BJ (cell line): Measurements from ENCODE around the gene SLC41A1. TPM values are rescaled to one million over a fixed set of nuclear protein-coding genes. Genes with fewer than 3 reads are reported as not detected.

Experiments used
- CTCF ChIA-PET: fragments of 350-600 bp; formaldehyde crosslinking; extraction: SDS; loops from one replicate; lab custom pipeline; 2021; ENCODE audit warnings: antibody characterized with exemption, inconsistent platforms; lab: Yijun Ruan, JAX
- POLR2A ChIA-PET: fragments of 300-600 bp; sonication (Branson Sonifier 250); formaldehyde crosslinking; extraction: SDS; loops from one replicate; lab custom pipeline; 2021; ENCODE audit warnings: antibody characterized with exemption; lab: Charles Lee
- DNase-seq: peaks from one replicate; pipeline ENCODE4 v3.0.0-alpha.2; 2011; ENCODE audit warnings: low read depth
- H3K27me3 ChIP-seq: 2 replicates; pipeline ENCODE4 v1.6.0; 2011; ENCODE audit warnings: low read length; ENCODE audit not compliant: control insufficient read depth, insufficient read depth
- H3K36me3 ChIP-seq: 2 replicates; pipeline ENCODE4 v1.5.1; 2011; ENCODE audit warnings: low read length; ENCODE audit not compliant: control insufficient read depth, insufficient read depth
- H3K4me3 ChIP-seq: 2 replicates; pipeline ENCODE4 v1.5.1; 2011; ENCODE audit warnings: low read depth, mild to moderate bottlenecking, control low read depth, low read length
- CTCF ChIP-seq: IDR thresholded peaks from 2 replicates; pipeline ENCODE4 v1.5.1; 2011; ENCODE audit warnings: low read depth, mild to moderate bottlenecking, control low read depth, inconsistent platforms, low read length, moderate library complexity; ENCODE audit not compliant: insufficient read depth
- polyA plus RNA-seq: library from polyadenylated mRNA; depleted of rRNA; stranded (reverse); fragments of >200 nt; gene quantifications from 2 replicates; pipeline ENCODE4 v1.2.3, GENCODE V29; 2011

Gene SLC41A1
- polyA plus RNA-seq, 1 experiment: 29.4 TPM

GRCh38 chr1:205840146-205840923 lies 27.3 kb upstream of the SLC41A1 start:
- no peak for TF ChIP-seq CTCF
- no peaks in the 10 kb centered on the region for H3K36me3 ChIP-seq
- no peak overlapping the region for H3K4me3 ChIP-seq
- CTCF ChIA-PET: interaction anchor here (2.6 kb wide), 1 partner anchor 78 kb away, joined by 7 read pairs; no protein-coding TSS in a partner anchor
- DNase-seq: no peak
- POLR2A ChIA-PET: no interaction called here
- no peaks in the 10 kb centered on the region for H3K27me3 ChIP-seq

GRCh38 chr1:205837382-205837970 lies 24.5 kb upstream of the SLC41A1 start:
- no peak for TF ChIP-seq CTCF
- no peak overlapping the region for H3K4me3 ChIP-seq
- CTCF ChIA-PET: no interaction called here

DNA sequence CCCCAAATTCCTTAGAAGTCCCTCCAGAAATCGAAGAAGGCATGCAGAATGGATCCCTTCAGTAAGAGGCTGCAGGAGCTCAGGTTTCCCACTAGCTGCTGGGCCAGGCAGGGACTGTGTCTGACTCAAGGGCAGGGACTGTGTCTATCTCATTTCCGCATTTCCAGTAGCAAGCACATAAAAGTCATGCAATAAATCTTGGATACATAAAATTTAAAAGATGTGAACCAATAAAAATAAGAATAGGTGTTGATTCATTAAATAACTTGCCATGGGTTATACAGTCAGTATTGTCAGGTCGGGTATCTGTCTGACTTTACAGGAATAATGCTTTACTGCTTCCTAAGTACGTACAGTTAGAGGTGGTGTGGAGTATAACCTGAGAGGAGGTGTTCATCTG lies 21.8 kb upstream of the SLC41A1 start:
- no peak for TF ChIP-seq CTCF
- H3K4me3 ChIP-seq: no peak overlapping the region
- POLR2A ChIA-PET: no interaction called here
- CTCF ChIA-PET: no interaction called here
- DNase-seq: no peak
- H3K27me3 ChIP-seq: no peaks in the 10 kb centered on the region
- H3K36me3 ChIP-seq: no peaks in the 10 kb centered on the region

More at GRCh38 chr1:205837382-205837970, 24.5 kb upstream of the SLC41A1 start:
- no peak for DNase-seq
- POLR2A ChIA-PET: no interaction called here
- H3K36me3 ChIP-seq: no peaks in the 10 kb centered on the region
- no peaks in the 10 kb centered on the region for H3K27me3 ChIP-seq

DNA sequence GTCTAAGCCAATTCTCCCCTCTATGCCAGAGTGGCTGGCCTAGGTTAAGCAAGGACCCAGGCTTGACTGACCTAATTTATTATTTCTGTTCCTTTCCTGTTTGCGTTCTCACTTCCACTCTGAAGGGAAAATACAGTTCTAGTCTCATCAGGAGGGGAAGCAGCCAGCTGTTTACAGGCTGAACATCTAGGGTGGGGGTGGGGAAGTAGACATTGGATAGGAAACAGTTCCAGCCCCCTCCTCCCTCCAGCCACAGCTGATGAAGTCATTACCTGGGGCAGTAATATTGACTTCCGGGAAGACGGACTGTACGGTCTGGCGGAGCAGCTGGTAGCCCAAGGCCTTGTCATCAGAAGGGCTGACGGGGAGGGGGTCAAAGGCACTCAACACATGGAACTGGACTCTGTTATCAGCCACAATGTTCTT lies 19.3 kb upstream of the SLC41A1 start:
- DNase-seq: no peak
- POLR2A ChIA-PET: no interaction called here
- CTCF ChIA-PET: interaction anchor here (0.6 to 1.7 kb wide), 3 partner anchors 18 to 1026 kb away, joined by 3 to 4 read pairs (median 3); partner anchors contain the start of gene PM20D1
- Histone ChIP-seq H3K36me3 (no peaks in the 10 kb centered on the region), H3K27me3 (no peaks in the 10 kb centered on the region), H3K4me3 (no peak overlapping the region)
- no peak for TF ChIP-seq CTCF

- no peak for DNase-seq
- CTCF ChIA-PET: interaction anchor here (1.1 to 2.7 kb wide), 3 partner anchors 9 to 36 kb away, joined by 3 to 10 read pairs (median 4); no protein-coding TSS in a partner anchor
- POLR2A ChIA-PET: no interaction called here
- H3K4me3 ChIP-seq: no peak overlapping the region
- H3K36me3 ChIP-seq: no peaks in the 10 kb centered on the region
- peaks cover 1% of the 10 kb centered on the region; the same call in 1 of the 2 replicates for H3K27me3 ChIP-seq
- no peak for TF ChIP-seq CTCF
Observed at GRCh38 chr1:205827623-205828022, 14.6 kb upstream of the SLC41A1 start.
